PC-3 (cell line): ENCODE results near the gene PCDH9. TPM values are rescaled to one million over a fixed set of nuclear protein-coding genes. Genes with fewer than 3 reads are reported as not detected.

Experiments
- ATAC-seq: fragments of 200-7000 bp; cut with Tn5 transposase; 2 replicates; pipeline ENCODE4 v1.9.1; 2020; ENCODE audit warnings: mild to moderate bottlenecking, moderate library complexity
- BruUV-seq: library from RNA; stranded (reverse); fragments of 400-500 nt; replicated peaks from 2 replicates; lab custom pipeline; 2021; lab: Mats Ljungman, UMichigan
- CTCF ChIA-PET: fragments of 300-600 bp; sonication (Branson Sonifier 250); formaldehyde crosslinking; loops from one replicate; lab custom pipeline; 2022; ENCODE audit warnings: antibody characterized with exemption; lab: Charles Lee
- POLR2A ChIA-PET: fragments of 300-600 bp; sonication (Branson Sonifier 250); formaldehyde crosslinking; loops from one replicate; lab custom pipeline; 2022; ENCODE audit warnings: antibody characterized with exemption; ENCODE audit not compliant: unreplicated experiment; lab: Charles Lee
- DNase-seq: peaks from one replicate; pipeline ENCODE4 v3.0.0-alpha.2; 2015
- H2AFZ ChIP-seq: fragments of 300-600 bp; sonication (generic); 2 replicates; pipeline ENCODE4 v1.6.0; 2016; ENCODE audit warnings: antibody characterized with exemption, low read length
- H3F3A ChIP-seq: fragments of 300-600 bp; sonication (generic); one replicate; pipeline ENCODE4 v1.6.0; 2017; ENCODE audit warnings: antibody characterized with exemption, low read length, control low read depth, mild to moderate bottlenecking; ENCODE audit not compliant: unreplicated experiment
- H3K27ac ChIP-seq: fragments of 300-600 bp; sonication (generic); 2 replicates; pipeline ENCODE4 v1.5.1; 2016; ENCODE audit warnings: mild to moderate bottlenecking, low read length
- H3K27me3 ChIP-seq: fragments of 300-600 bp; sonication (generic); 2 replicates; pipeline ENCODE4 v1.6.1; 2016; ENCODE audit warnings: low read length, mixed read lengths
- H3K36me3 ChIP-seq: fragments of 300-600 bp; sonication (generic); 2 replicates; pipeline ENCODE4 v1.6.1; 2016; ENCODE audit warnings: low read depth, mixed run types, low read length, mixed read lengths
- H3K4me1 ChIP-seq: fragments of 300-600 bp; sonication (generic); 2 replicates; pipeline ENCODE4 v1.5.1; 2016; ENCODE audit warnings: low read length; ENCODE audit not compliant: insufficient read depth
- H3K4me2 ChIP-seq: fragments of 300-600 bp; sonication (generic); 2 replicates; pipeline ENCODE4 v1.6.0; 2016; ENCODE audit warnings: low read length
- H3K4me3 ChIP-seq: fragments of 300-600 bp; sonication (generic); 2 replicates; pipeline ENCODE4 v1.5.1; 2016; ENCODE audit warnings: mild to moderate bottlenecking, low read length, mixed read lengths
- H3K79me2 ChIP-seq: fragments of 300-600 bp; sonication (generic); 2 replicates; pipeline ENCODE4 v1.6.1; 2017; ENCODE audit warnings: low read length, mixed read lengths
- H3K9ac ChIP-seq: fragments of 300-600 bp; sonication (generic); 2 replicates; pipeline ENCODE4 v1.6.0; 2016; ENCODE audit warnings: mild to moderate bottlenecking, low read length
- H3K9me2 ChIP-seq: fragments of 300-600 bp; sonication (generic); replicated peaks from 2 replicates; pipeline ENCODE4 v1.6.1; 2016; ENCODE audit warnings: mixed run types, low read length, mixed read lengths
- H3K9me3 ChIP-seq: fragments of 300-600 bp; sonication (generic); 2 replicates; pipeline ENCODE4 v1.6.1; 2016; ENCODE audit warnings: low read length, mixed read lengths
- H4K20me1 ChIP-seq: fragments of 300-600 bp; sonication (generic); 2 replicates; pipeline ENCODE4 v1.6.1; 2016; ENCODE audit warnings: low read length, mixed read lengths
- EZH2 ChIP-seq: fragments of 300-600 bp; sonication (generic); IDR thresholded peaks from one replicate; pipeline ENCODE4 v1.6.1; 2017; ENCODE audit warnings: antibody characterized with exemption, mild to moderate bottlenecking, low read length; ENCODE audit not compliant: unreplicated experiment
- EZH2phosphoT487 ChIP-seq: fragments of 300-600 bp; sonication (generic); IDR thresholded peaks from 2 replicates; pipeline ENCODE4 v1.6.1; 2018; ENCODE audit warnings: mild to moderate bottlenecking, antibody characterized with exemption, low read length, borderline replicate concordance
- intact Hi-C: fragments of 100-400 bp; cut with micrococcal nuclease; formaldehyde crosslinking; loops from 2 replicates; pipeline ENCODE4 v1.9.0; 2023
- total RNA-seq: library from RNA; depleted of rRNA; stranded (reverse); fragments of >200 nt; gene quantifications from 2 replicates; pipeline ENCODE4 v1.2.3, GENCODE V29; 2014
- TF ChIP-seq, protein P1 (sequence below): fragments of 300-600 bp; sonication (generic); conservative IDR thresholded peaks from 2 replicates; pipeline ENCODE4 v1.5.1; 2017; ENCODE audit warnings: antibody characterized with exemption, low read depth, mild to moderate bottlenecking, low read length

PCDH9 gene
- total RNA-seq, 1 experiment from 2014 or later: 0.98 TPM

DNA sequence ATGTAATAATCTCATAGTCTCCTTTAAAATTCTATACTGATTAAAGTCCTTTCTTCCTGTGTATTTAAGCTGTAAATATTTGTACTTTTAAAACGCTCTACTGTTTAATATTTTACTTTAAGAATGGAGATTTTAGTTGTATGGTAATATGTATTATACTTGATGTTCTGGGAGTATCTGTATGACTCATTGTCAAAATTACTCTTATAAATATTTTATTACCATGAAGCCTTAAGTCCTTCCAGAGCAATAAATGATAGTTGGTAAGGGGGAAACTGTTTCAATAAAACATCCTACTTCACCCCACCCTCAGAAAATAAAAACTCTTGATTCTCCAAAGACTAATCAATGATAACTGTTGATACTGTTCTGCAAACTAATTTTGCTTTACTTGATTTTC lies 6.4 kb downstream of the PCDH9 start:
- H3K36me3 ChIP-seq: no peaks in the 10 kb centered on the region
- TF ChIP-seq EZH2phosphoT487 (no peak), EZH2 (no peak)
- TF ChIP-seq, protein P1, sequence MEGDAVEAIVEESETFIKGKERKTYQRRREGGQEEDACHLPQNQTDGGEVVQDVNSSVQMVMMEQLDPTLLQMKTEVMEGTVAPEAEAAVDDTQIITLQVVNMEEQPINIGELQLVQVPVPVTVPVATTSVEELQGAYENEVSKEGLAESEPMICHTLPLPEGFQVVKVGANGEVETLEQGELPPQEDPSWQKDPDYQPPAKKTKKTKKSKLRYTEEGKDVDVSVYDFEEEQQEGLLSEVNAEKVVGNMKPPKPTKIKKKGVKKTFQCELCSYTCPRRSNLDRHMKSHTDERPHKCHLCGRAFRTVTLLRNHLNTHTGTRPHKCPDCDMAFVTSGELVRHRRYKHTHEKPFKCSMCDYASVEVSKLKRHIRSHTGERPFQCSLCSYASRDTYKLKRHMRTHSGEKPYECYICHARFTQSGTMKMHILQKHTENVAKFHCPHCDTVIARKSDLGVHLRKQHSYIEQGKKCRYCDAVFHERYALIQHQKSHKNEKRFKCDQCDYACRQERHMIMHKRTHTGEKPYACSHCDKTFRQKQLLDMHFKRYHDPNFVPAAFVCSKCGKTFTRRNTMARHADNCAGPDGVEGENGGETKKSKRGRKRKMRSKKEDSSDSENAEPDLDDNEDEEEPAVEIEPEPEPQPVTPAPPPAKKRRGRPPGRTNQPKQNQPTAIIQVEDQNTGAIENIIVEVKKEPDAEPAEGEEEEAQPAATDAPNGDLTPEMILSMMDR: no peak
- CTCF ChIA-PET: interaction anchor here (0.6 kb wide), 2 partner anchors 389 to 580 kb away, joined by 3 read pairs; no protein-coding TSS in a partner anchor
- intact Hi-C loops: loop anchor here (1.0 to 10.0 kb wide), 6 partner anchors 106 to 1567 kb away; no protein-coding TSS in a partner anchor
- no peaks in the 10 kb centered on the region for H3K9me3 ChIP-seq
- no peaks in the 10 kb centered on the region for H3K9me2 ChIP-seq
- H3K9ac ChIP-seq: no peak overlapping the region
- H4K20me1 ChIP-seq: no peaks in the 10 kb centered on the region
- H3K79me2 ChIP-seq: no peaks in the 10 kb centered on the region
- peak; percentile 85 for ATAC-seq
- H3K4me1 ChIP-seq: peaks cover 13% of the 10 kb centered on the region
- H3K27me3 ChIP-seq: no peaks in the 10 kb centered on the region
- H3F3A ChIP-seq: no peaks in the 10 kb centered on the region
- DNase-seq: peak; percentile 30
- peak overlapping the region; percentile 54 for H3K4me3 ChIP-seq
- POLR2A ChIA-PET: interaction anchor here (0.7 kb wide), 1 partner anchor 624 kb away, joined by 5 read pairs; no protein-coding TSS in a partner anchor
- H2AFZ ChIP-seq: no peak overlapping the region; the same call in 1 of the 2 replicates
- peak overlapping the region; percentile 58 for H3K27ac ChIP-seq
- H3K4me2 ChIP-seq: peak overlapping the region; percentile 72
- BruUV-seq: no TSS peak

DNA sequence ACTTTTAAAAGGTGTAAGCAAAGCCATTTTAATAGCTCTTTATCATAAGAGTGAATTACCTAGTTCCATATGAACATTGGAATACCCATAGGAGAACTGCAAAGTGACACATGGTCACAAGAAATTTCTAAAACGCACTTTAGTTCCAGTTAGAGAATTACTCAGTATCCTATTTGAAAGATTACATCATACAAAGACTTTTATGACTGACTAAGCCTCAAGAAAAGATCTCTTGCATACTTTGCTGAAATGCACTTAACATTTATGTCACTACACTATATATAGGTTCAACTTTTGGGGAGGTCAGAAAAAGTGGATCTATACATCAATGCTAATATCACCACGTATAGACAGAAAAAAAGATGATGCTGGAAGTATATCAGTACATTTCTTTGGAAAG lies 7.1 kb downstream of the PCDH9 start:
- POLR2A ChIA-PET: no interaction called here
- BruUV-seq: no TSS peak
- H3K4me2 ChIP-seq: 0 out of 2 replicates have a peak overlapping the region, but pooled peaks have one; percentile 72

More for the DNA sequence above, 7.1 kb downstream of the PCDH9 start:
- Histone ChIP-seq H3K9me3 (no peaks in the 10 kb centered on the region), H3K4me3 (no peak overlapping the region), H3K36me3 (no peaks in the 10 kb centered on the region), H3K27me3 (no peaks in the 10 kb centered on the region), H2AFZ (no peak overlapping the region), H3K9me2 (no peaks in the 10 kb centered on the region), H4K20me1 (no peaks in the 10 kb centered on the region), H3K9ac (no peak overlapping the region), H3K79me2 (no peaks in the 10 kb centered on the region), H3F3A (no peaks in the 10 kb centered on the region), H3K27ac (no peak overlapping the region), H3K4me1 (peaks cover 13% of the 10 kb centered on the region)
- TF ChIP-seq EZH2: no peak
- TF ChIP-seq, protein P1: no peak
- CTCF ChIA-PET: no interaction called here
- ATAC-seq (no peak), DNase-seq (peak; percentile 6)
- intact Hi-C loops: loop anchor here (2.0 to 10.0 kb wide), 4 partner anchors 106 to 606 kb away; no protein-coding TSS in a partner anchor
